ENCODE results near the gene IGFN1.
"Not testable (repeated sequence)": the region's sequence is repeated elsewhere in the genome, so short reads cannot be mapped to it uniquely, and the experiment has no call there.

IGFN1 gene

GRCh38 chr1:201250326-201251011 is 59.8 kb downstream of the IGFN1 start:
- DNase-seq (ENCODE audit: low read depth in 2 of 2): no peak

GRCh38 chr1:201251411-201251810 is 60.8 kb downstream of the IGFN1 start:
- DNase-seq (ENCODE audit: low read depth in 2 of 2): no peak

- no peak for DNase-seq (ENCODE audit: low read depth in 2 of 2)
These were observed 61.3 kb downstream of the IGFN1 start for GRCh38 chr1:201251851-201252430.

GRCh38 chr1:201252944-201253371 is 62.3 kb downstream of the IGFN1 start:
- DNase-seq (ENCODE audit: low read depth in 2 of 2): no peak

GRCh38 chr1:201253411-201253810 is 62.8 kb downstream of the IGFN1 start:
- no peak for DNase-seq (ENCODE audit: low read depth in 2 of 2)

GRCh38 chr1:201253906-201254624 is 63.4 kb downstream of the IGFN1 start:
- DNase-seq (ENCODE audit: low read depth in 2 of 2): no peak

- DNase-seq (ENCODE audit: low read depth in 2 of 2): peak; percentile 12 to 19
These were observed 64.2 kb downstream of the IGFN1 start for GRCh38 chr1:201254625-201255478.

GRCh38 chr1:201255479-201256362 is 65.1 kb downstream of the IGFN1 start:
- no peak for DNase-seq (ENCODE audit: low read depth in 2 of 2)

- DNase-seq (ENCODE audit: low read depth in 2 of 2): not testable (repeated sequence)
These were observed 67.5 kb downstream of the IGFN1 start for GRCh38 chr1:201258132-201258531.

- no peak for DNase-seq (ENCODE audit: low read depth in 2 of 2)
These were observed 68.2 kb downstream of the IGFN1 start for GRCh38 chr1:201258763-201259230.

- DNase-seq (ENCODE audit: low read depth in 2 of 2): no peak
These were observed 69.0 kb downstream of the IGFN1 start for GRCh38 chr1:201259476-201260235.

- DNase-seq (ENCODE audit: low read depth in 2 of 2): no peak
These were observed 69.6 kb downstream of the IGFN1 start for GRCh38 chr1:201260236-201260590.

GRCh38 chr1:201260648-201261311 is 70.2 kb downstream of the IGFN1 start:
- no peak for DNase-seq (ENCODE audit: low read depth in 2 of 2)

GRCh38 chr1:201261771-201262547 is 71.3 kb downstream of the IGFN1 start:
- no peak for DNase-seq (ENCODE audit: low read depth in 2 of 2)

GRCh38 chr1:201262963-201263608 is 72.5 kb downstream of the IGFN1 start:
- no peak for DNase-seq (ENCODE audit: low read depth in 2 of 2)

- DNase-seq (ENCODE audit: low read depth in 2 of 2): no peak
These were observed 73.4 kb downstream of the IGFN1 start for GRCh38 chr1:201264072-201264471.

- no peak for DNase-seq (ENCODE audit: low read depth in 2 of 2)
These were observed 73.9 kb downstream of the IGFN1 start for GRCh38 chr1:201264554-201264953.

- no peak for DNase-seq (ENCODE audit: low read depth in 2 of 2)
These were observed 75.1 kb downstream of the IGFN1 start for GRCh38 chr1:201265756-201266155.
